GM15510 (cell line): ENCODE measurements around the gene OR10Z1.

ENCODE experiments used
- POLR2A ChIP-seq: IDR thresholded peaks from 3 replicates; pipeline ENCODE4 v1.6.1; 2011; ENCODE audit warnings: borderline replicate concordance; ENCODE audit not compliant: insufficient read length; ENCODE audit errors: extremely low read depth

OR10Z1 gene

DNA sequence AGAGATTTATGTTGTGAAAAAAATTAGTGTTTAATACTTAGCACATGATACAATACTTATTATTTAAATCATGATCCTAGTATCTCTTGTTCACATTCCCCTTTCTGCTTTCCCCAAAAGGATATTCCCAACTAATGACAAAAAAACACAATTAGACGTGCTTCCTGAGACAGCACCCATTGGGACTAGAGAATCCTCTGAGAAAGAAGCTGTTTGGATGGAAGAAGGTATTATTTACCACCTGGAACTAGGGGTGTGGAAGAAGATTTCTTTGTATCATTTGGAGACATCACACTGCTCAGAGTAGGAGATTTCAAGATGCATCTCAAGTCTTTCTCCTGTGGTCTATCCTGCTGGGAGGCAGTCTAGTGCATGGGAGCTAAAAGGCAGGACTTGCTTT lies at the start of gene OR10Z1:
TSS of gene OR10Z1 (plus strand) at position 301 of the 400 bp plus-strand sequence. CDS start 1,171 bp downstream, outside the sequence.
- no peak for TF ChIP-seq POLR2A

GRCh38 chr1:158559696-158560095 lies 45.4 kb upstream of the OR10Z1 start:
- no peak for TF ChIP-seq POLR2A

DNA sequence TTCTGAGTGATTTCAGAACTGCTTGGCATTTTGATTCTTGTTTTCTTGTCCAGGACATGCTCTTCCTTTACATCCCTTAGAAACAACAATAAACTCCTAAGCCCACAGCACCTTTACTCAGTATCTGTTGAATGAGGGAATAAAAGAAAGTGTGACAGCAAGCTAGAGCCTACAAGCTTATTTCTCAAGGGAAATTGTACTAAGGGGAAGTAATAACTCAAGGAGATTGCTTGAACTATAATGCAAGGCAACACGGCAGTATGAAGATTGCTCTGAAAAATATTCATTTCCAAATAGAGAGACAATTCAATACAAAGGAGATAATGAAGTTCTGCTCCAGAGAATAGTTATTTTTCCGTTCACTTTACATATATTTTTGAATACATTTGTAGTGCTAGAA lies 41.2 kb upstream of the OR10Z1 start:
- no peak for TF ChIP-seq POLR2A

DNA sequence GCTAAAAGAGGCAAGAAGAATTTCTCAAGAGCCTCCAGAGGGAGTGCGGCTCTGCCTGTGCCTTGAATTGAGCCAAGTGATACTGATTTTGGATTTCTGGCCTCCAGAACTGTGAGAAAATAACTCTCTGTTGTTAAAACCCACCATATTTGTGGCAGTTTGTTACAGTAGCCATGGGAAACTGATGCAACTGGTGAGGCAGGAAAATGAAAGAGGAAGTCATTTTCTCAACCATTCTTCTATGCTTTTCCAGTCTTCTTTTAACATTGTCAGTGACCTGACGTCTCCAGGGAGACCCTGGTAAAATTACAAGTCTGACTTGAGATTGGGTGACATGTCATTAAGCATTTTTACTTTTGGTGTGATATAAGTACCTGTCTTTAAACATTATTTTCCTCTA lies 40.5 kb upstream of the OR10Z1 start:
- TF ChIP-seq POLR2A = no peak

GRCh38 chr1:158570480-158570879 lies 34.6 kb upstream of the OR10Z1 start, which contains the start of gene OR6P1:
Gene OR6P1, minus strand, starts transcription at chr1:158570580. Its CDS starts 6,976 bp downstream, at chr1:158563604.
- no peak for TF ChIP-seq POLR2A

GRCh38 chr1:158572226-158572625 lies 32.8 kb upstream of the OR10Z1 start:
- TF ChIP-seq POLR2A = no peak

- TF ChIP-seq POLR2A = no peak
These were observed 27.5 kb upstream of the OR10Z1 start for GRCh38 chr1:158577561-158577960.

GRCh38 chr1:158579733-158580132 lies 25.3 kb upstream of the OR10Z1 start, which contains the start of gene OR10X1:
Gene OR10X1, minus strand, starts transcription at chr1:158579899. Its CDS starts 0 bp downstream, at chr1:158579899.
- no peak for TF ChIP-seq POLR2A

DNA sequence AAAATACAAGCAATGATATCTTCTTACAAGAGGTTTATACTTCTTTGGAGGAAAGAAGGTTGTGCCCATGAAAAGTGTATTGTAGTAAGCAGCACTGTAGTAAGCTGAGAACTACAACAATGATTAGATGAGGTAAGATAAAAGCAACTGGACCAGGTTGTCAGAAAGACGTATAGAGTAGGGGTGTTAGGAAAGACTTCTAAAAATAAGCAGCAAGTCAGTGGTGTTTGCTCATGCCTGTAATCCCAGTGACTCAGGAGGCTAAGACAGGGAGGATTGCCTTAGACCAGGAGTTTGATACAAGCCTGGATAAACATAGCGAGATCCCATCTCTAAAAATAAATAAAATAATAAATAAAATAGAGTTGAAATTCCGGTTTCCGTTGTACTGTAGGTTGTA lies 21.1 kb upstream of the OR10Z1 start:
- no peak for TF ChIP-seq POLR2A

GRCh38 chr1:158586942-158587341 lies 18.1 kb upstream of the OR10Z1 start:
- TF ChIP-seq POLR2A = no peak

DNA sequence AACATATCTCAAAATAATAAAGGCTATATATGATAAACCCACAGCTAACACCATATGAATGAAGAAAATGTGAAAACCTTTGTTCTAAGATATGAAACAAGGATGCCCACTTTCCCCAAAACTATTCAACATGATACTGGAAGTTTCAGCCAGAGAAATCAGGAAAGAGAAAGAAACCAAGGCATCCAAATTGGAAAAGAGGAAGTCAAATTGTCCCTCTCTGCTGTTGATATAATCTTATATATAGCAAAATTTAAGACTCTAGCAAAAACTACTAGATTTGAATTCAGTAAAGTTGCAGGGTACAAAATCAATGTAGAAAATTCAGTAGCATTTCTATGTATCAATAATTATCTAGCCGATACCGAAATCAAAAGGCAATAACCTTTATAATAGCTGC lies 4.3 kb upstream of the OR10Z1 start:
- no peak for TF ChIP-seq POLR2A

DNA sequence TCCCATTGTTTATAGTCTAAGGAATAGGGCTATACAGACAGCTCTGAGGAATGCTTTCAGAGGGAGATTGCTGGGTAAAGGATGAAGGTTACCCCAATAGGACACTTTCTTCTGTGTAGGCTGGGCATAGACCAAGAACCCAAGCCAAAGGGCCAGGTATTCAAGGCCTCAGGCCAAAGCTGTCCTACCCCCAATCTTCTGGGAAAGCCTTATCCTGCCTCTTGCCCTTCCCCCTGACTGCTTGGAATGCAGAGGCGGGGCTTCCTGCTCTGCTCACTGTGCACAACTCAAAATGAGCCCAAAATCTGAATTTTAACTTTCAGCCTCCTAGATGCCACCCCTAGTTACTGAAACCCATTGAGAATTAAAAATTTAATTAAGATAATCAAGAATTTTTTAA lies 2.2 kb downstream of the OR10Z1 start:
- no peak for TF ChIP-seq POLR2A

DNA sequence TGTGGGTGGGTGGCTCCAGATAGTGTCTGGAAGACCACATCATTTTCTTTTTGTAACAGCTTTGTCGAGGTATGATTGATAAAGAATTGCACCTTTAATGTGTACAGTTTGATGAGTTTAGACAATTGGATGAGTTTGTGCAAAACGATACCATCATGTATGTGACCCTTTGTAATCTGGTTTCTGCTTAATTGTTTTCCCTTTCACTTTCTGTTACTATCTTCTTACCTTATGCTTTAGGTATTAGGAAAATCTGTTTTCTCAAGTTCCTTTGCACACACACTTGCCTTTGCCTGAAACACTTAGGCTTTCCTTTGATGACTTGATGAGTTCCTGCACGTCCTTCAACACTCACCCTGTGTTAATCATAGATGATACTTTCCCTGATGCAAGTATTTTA lies 6.8 kb downstream of the OR10Z1 start:
- no peak for TF ChIP-seq POLR2A

DNA sequence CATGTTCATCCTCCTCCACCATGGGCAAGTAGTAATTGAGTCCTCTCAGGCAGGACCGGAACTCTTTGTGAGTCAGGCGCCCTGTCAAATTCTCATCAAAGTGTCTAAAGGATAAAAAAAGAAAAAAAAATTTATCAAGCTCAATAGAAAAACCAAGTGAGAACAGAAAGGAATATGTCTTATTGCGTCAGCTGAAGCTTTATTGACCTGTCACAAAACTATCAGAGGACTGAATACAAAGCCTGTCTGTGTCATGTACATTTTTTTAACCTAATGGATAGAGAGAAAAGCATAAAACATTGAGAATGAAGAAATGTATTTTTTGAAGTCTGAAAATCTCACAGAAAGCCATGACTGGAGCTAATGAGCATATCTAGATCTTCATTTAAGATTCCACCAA lies 8.7 kb downstream of the OR10Z1 start:
- no peak for TF ChIP-seq POLR2A

GRCh38 chr1:158638146-158638545 lies 33.1 kb downstream of the OR10Z1 start:
- TF ChIP-seq POLR2A = no peak

DNA sequence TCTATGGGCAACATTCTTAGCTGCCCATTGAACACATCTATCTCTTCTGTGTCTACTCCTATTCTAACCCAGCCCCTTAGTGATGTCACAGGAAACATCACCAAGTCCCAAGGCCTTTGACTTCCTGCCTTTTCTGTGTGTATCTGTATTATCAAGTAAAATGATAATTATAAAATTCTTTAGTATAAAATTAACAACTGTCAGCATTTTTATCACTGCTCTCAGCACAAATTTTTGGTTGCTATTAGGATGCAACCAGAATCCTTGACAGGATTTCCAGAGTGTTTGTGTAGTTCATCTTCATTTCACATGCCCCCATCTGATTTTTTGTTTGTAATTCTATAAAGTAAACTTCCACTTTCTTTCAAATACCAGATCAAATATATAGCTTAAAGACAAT lies 33.8 kb downstream of the OR10Z1 start:
- no peak for TF ChIP-seq POLR2A

GRCh38 chr1:158644449-158644848 lies 39.4 kb downstream of the OR10Z1 start:
- no peak for TF ChIP-seq POLR2A

- no peak for TF ChIP-seq POLR2A
These were observed 41.4 kb downstream of the OR10Z1 start for GRCh38 chr1:158646465-158646864.

- TF ChIP-seq POLR2A = no peak
These were observed 44.0 kb downstream of the OR10Z1 start for GRCh38 chr1:158649052-158649451.
